ENCODE data around the gene SORBS2. TPM values are rescaled to one million over a fixed set of nuclear protein-coding genes. Genes with fewer than 3 reads are reported as not detected.
"Not testable (repeated sequence)": the region's sequence is repeated elsewhere in the genome, so short reads cannot be mapped to it uniquely, and the experiment has no call there.

Gene SORBS2, protein sequence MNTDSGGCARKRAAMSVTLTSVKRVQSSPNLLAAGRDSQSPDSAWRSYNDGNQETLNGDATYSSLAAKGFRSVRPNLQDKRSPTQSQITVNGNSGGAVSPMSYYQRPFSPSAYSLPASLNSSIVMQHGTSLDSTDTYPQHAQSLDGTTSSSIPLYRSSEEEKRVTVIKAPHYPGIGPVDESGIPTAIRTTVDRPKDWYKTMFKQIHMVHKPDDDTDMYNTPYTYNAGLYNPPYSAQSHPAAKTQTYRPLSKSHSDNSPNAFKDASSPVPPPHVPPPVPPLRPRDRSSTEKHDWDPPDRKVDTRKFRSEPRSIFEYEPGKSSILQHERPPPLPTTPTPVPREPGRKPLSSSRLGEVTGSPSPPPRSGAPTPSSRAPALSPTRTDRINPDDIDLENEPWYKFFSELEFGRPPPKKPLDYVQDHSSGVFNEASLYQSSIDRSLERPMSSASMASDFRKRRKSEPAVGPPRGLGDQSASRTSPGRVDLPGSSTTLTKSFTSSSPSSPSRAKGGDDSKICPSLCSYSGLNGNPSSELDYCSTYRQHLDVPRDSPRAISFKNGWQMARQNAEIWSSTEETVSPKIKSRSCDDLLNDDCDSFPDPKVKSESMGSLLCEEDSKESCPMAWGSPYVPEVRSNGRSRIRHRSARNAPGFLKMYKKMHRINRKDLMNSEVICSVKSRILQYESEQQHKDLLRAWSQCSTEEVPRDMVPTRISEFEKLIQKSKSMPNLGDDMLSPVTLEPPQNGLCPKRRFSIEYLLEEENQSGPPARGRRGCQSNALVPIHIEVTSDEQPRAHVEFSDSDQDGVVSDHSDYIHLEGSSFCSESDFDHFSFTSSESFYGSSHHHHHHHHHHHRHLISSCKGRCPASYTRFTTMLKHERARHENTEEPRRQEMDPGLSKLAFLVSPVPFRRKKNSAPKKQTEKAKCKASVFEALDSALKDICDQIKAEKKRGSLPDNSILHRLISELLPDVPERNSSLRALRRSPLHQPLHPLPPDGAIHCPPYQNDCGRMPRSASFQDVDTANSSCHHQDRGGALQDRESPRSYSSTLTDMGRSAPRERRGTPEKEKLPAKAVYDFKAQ (N-terminal part only)
- not detected for total RNA-seq

DNA sequence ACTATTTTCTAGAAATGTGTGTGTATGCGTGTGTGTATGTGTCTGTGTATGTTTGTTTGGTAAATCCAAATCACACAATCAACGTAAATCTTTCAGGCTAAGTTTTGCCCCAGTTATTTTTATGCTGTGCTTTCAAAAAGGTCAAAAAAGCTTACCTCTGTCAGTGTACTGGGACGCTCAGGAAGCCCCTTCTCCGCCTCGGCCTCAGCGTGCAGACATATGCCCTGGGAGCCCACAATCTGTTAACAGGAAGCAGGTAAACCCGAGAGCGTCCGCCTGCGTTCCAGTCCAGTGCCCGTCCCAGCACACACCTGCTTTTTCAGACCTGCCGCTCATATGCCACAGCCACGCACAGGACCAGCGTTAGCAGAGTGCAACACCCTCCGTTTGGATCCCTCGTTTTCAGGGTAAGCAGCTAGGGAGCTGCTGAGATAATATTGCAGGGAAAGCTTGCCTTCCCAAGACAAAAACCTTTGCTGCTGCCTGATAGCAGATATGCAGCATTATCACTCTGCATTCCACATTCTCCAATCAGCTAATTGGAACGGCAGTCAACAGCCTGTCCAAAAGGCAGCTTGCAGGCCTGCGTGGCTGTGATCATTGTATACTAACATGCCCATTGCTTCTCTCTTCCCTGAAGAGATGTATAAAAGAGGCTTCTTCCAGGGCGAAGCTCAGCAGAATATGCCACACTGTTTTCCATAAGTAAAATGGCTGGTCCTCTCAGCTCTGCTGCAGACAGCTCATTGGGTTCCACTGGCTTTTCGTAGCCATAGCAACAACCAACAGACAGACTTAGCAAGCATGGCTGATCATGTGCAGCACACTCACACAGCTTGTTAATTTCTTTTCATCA, at the start of gene SORBS2:
Gene SORBS2, minus strand, starts transcription at position 686 of the 856 bp plus-strand sequence. CDS start 121,623 bp downstream, outside the sequence.
- POLR2A ChIA-PET = no interaction called here
- CTCF ChIA-PET = no interaction called here

DNA sequence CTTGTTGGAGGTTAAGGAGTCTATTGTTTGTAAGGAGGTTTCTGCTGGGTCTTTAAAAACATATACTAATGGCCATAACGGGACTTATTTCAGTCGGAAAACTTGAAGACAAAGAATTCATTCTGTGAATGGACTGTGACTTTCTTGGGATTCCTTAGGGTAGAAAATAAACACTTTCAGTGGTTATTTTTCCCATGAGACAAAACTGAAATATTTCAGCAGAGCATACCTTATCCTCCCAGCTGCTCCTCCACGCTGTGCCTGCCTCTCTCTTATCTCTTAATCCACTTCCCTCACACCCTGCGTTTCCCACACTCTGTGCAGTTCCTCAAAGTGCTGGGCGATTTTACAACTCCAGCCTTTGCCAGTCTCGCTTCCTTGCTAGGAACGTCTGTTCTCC, 47.1 kb upstream of the SORBS2 start:
- POLR2A ChIA-PET = no interaction called here
- CTCF ChIA-PET = no interaction called here

DNA sequence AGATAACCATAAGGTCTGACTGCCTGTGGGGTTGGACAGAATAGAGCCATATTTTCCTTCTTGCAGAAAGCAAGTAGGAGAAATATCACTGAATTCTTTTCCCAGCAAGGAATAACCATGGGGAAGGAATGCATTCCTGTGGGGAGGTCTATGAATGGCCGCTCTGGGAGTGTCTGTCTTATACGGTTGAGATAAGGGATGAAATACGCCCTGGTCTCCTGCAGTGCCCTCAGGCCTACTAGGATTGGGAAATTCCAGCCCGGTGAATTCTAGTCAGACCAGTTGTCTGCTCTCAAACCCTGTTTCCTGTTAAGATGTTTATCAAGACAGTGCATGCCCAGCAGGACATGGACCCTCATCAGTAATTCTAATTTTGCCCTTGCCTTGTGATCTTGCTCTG, 45.6 kb upstream of the SORBS2 start:
- POLR2A ChIA-PET, CTCF ChIA-PET: not testable (repeated sequence)

DNA sequence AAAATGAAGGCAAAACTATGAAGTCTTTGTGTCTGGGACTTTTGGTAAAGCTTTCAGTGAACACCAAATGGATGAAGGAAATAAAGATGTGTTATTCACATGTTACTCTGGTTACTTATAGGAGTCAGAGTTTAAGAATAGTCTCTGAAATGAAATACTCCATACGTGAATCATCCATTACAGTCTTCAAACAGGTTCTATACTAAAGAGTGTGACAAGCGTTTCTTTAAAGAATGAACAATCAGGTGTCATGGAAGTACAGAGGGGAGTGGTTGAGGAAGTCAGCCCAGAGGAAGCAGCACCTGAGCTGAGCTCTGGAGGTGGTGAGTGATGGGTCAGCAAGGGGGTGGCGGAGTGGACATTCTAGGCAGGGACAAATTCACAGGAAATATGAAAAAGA, 41.8 kb upstream of the SORBS2 start:
- CTCF ChIA-PET = no interaction called here
- POLR2A ChIA-PET = no interaction called here

DNA sequence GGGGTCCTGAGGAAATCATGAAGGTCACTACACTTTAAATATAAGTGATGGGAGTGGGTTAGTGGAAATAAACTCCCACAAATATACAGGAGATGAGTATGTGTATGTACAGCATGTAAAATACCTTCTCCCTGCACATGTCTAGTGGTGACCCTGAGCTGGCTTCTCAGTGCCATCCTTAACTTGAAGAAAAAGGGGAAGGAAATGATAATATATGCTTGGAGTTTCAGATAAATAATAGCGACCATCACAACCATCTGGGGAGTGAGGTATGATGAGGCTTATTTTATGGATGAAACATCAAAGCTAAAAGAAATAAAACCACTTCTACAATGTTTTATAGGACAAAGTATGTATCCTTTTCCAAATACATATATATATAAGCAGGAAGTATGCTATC, 41.0 kb upstream of the SORBS2 start:
- POLR2A ChIA-PET = no interaction called here
- CTCF ChIA-PET = no interaction called here

DNA sequence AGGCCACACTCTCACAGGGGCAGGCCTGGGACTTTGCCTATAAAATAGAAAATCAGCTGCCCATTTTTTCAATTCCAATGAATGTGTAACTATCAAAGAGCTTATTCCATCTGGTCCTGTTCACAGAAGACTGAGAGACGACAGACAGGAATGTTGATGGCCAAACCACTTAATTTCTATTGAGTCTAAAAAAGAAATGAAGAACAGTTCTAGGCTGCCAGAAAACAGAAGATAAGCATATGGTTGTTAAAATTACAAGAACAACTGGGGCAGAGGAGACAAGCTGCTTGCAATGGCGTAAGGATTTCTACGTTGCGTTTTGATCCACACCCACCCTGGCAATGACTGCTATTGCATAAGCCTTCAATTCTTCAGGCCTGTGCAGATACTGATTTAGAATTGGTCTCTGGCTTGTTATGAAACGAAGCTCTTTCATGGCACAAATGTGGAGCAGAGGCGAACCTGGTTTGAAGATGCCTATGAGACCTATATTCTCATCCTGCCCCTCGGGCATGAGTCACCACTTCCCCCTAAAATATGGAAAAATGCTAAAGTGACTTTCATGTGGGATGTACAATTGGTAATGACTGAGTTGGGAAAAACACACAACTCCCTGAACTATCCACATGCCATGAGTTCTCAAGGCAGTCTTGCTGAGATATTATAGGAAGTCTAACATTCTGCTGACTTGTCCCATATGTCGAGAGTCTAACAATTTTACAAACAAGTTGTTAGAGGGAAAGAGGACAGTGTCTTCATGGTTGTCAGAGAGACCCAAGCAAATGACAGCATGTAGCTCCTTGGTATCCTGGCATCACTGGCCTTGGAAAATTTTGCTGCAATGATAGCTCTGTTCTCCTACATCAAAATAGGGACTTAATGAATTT, 37.9 kb upstream of the SORBS2 start:
- POLR2A ChIA-PET = no interaction called here
- CTCF ChIA-PET = interaction anchor here (0.7 kb wide), 1 partner anchor 459 kb away, joined by 3 read pairs; no protein-coding TSS in a partner anchor

GRCh38 chr4:185847352-185848097, 35.5 kb upstream of the SORBS2 start:
- ChIA-PET POLR2A (no interaction called here), CTCF (no interaction called here)

DNA sequence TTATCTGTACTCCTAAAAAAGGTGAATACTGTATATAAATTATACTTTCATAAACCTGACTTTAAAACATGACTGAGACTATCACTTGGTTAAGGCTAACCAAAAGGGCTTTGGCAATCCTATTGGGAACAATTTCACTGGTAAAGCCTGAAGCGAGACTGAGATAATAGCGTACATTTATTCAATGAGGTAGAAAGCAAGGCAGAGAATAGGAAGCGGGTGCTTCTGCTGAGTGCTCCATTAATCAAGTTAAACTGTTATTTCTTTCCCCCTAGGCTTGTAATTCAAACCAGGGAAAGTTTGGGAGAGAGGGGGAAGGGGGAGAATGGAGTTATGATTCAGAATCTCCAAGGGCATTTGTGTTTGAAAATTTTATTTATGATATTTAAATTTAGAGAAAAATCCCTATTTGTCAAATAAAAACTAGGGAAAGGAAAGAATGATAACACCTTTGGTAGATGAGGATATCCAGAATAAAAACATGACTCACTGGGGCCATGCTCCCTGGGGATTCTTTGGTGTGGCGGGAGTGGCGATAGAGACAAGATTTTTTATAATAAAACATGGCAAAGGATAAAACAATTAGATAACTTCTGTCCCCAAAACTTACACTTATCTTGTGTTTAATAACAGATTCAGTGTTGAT, 34.6 kb upstream of the SORBS2 start:
- ChIA-PET POLR2A (no interaction called here), CTCF (no interaction called here)

DNA sequence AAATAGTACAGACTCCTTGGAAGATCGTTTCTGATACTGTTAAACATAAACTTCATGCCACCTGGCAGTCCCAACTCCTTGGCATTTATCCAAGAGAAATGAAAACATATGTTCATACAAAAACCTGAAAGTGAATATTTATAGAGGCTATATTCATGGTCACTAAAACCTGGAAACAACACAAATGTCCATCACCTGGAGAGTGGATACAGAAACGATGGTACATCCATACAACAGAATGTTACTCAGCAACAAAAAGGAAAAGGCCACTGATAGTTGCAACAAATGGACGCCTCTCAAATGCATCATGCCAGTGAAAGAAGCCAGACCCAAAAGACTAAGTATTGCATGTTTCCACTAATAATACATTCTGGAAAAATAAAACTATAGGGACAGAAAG, 34.0 kb upstream of the SORBS2 start:
- POLR2A ChIA-PET = no interaction called here
- CTCF ChIA-PET = no interaction called here

- POLR2A ChIA-PET = no interaction called here
- CTCF ChIA-PET = no interaction called here
Observed at GRCh38 chr4:185841451-185841850, 29.5 kb upstream of the SORBS2 start.

- ChIA-PET CTCF (no interaction called here), POLR2A (no interaction called here)
Observed at GRCh38 chr4:185840953-185841352, 29.0 kb upstream of the SORBS2 start.

DNA sequence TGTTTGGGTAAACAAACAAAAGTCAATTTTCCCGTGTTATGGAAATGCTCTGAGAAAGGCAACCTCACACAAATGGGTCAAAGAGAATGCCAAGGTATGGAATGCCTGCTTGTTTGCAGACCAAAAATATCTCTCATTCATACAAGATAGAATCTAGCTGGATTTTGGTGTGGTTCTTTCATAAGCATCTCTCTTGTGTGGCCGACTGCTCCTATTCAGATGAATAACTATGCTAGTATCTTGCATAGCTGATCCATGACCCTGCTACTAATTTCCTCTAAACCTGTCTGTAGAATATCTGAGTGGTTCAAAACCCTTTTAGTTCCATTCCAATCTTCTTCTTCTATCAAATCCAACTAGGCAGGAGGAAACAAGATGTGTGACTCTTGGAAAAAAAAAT, 28.2 kb upstream of the SORBS2 start:
- ChIA-PET CTCF (no interaction called here), POLR2A (no interaction called here)

- POLR2A ChIA-PET = no interaction called here
- CTCF ChIA-PET = no interaction called here
Observed at GRCh38 chr4:185839770-185840169, 27.8 kb upstream of the SORBS2 start.

DNA sequence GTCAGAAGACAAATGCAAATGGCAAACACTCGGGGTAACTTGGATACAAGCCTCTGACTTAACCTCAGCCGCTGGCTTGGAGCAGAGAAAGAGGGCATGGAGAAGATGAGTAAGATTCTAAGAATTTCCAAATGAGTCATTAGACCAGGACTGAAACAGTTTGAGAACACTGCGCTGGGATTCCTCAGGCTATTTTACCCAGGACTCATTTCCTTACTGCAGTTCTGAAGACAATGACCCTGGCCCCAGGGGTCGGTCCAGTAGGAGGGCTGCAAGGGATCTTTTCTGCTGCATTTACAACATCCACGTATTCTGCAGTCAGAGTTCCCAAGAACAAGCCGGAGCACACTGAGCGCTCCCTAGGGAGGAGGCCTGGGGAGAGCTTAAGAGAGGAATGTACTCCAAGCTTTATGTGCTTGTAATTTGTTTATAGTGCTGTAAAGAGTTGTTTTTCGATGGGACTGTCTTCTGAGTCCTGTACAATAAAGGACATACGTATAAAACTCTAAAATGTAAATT, 27.3 kb upstream of the SORBS2 start:
- CTCF ChIA-PET = no interaction called here
- POLR2A ChIA-PET = no interaction called here

GRCh38 chr4:185838514-185839193, 26.7 kb upstream of the SORBS2 start:
- CTCF ChIA-PET = no interaction called here
- POLR2A ChIA-PET = no interaction called here

DNA sequence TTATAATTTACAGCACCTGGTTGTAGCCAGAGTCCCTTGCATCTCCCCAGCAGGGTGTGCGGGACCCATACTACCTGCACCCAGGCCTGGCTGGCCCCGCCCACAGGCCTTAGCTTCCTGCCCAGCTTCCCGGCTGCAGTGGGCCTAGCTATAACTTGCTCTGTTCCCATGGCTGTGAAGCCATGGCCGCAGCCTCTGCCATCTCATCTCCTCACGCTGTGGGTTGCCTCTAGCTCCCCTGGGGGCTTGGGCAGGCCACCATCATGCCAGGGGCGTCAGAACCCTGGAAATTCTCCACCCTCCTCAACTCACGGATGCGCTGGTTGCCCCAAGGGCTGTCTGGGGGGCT, 26.1 kb upstream of the SORBS2 start:
- CTCF ChIA-PET = no interaction called here
- POLR2A ChIA-PET = no interaction called here

DNA sequence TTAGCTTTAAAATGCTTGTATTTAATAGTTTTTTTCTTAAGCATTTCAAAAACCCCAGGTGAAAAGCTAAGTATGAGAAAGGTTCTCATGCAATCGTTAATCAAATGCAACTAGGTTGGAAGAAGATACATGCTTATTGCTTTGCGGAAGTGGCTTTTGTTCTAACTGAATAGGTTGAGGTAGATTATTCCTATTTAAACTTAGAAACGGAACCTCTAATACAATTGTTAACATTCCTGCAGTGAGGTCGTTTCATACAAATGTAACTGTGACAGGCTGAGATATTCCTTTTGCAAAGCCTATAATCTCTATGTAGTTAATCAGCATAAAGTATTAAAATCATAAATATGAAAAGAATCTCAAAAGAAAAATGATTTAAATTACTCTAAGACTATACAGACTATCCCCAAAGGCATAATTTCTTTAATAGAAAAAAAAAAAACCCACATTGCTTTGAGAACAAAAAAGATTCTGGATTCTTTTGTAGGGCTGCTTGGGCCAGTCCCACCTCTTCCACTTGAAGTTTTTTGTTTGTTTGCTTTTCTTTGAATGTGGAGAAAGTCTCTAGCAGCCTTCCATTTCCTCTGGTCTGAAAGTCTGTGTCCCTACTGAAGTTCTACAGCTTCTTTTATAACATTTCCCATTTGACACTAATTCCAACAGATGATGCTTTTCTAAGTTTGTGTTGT, 25.6 kb upstream of the SORBS2 start:
- CTCF ChIA-PET = no interaction called here
- POLR2A ChIA-PET = no interaction called here

Measured in activated CD8-positive, alpha-beta memory T cell treated with anti-CD3 and anti-CD28 coated beads for 36 hours (primary cell).